ENCODE data around the gene ZNF576. TPM values are rescaled to one million over a fixed set of nuclear protein-coding genes. Genes with fewer than 3 reads are reported as not detected.

Gene ZNF576
- total and polyA plus RNA-seq, 2 of the 13 experiments (the other 11 are each of a cell fraction or from before 2014, with no cell fraction given): 7.2 to 9.6 TPM

GRCh38 chr19:43594710-43595604, 1.4 kb upstream of the ZNF576 start (continued):
- TF ChIP-seq ZNF407 (CRISPR knock-in tag; IDR thresholded peaks at IDR 0.05; ENCODE audit: not compliant biosample characterization) (no peak), ZBTB42 (CRISPR knock-in tag; IDR thresholded peaks at IDR 0.05) (no peak), ZFP62 (CRISPR knock-in tag; IDR thresholded peaks at IDR 0.05) (no peak), CENPBD1 (CRISPR knock-in tag; IDR thresholded peaks at IDR 0.05; ENCODE audit: borderline replicate concordance, low read depth) (no peak), ZNF335 (CRISPR knock-in tag; IDR thresholded peaks at IDR 0.05) (peak; percentile 83), KDM5B (CRISPR knock-in tag; IDR thresholded peaks at IDR 0.05; ENCODE audit: borderline replicate concordance) (no peak), ZNF460 (CRISPR knock-in tag; IDR thresholded peaks at IDR 0.05; ENCODE audit: borderline replicate concordance) (no peak), HES4 (CRISPR knock-in tag; IDR thresholded peaks at IDR 0.05; ENCODE audit: borderline replicate concordance) (no peak), NR2F6 (IDR thresholded peaks at IDR 0.05) (no peak), NR2F6 (CRISPR knock-in tag; IDR thresholded peaks at IDR 0.05) (no peak), KDM4B (CRISPR knock-in tag; IDR thresholded peaks at IDR 0.05) (no peak), ZNF350 (CRISPR knock-in tag; IDR thresholded peaks at IDR 0.05; ENCODE audit: borderline replicate concordance, low read depth) (0 out of 2 replicates have a peak, but pooled peaks have one; percentile 45), MYC (CRISPR knock-in tag; IDR thresholded peaks at IDR 0.05; ENCODE audit: borderline replicate concordance) (peak; percentile 61; the same call in 1 of the 2 replicates), KLF9 (CRISPR knock-in tag; IDR thresholded peaks at IDR 0.05; ENCODE audit: low read depth) (no peak), POLR2G (IDR thresholded peaks at IDR 0.05; ENCODE audit: low read depth, low read length) (no peak), ZFP36L1 (CRISPR knock-in tag; IDR thresholded peaks at IDR 0.05) (no peak), ZNF138 (CRISPR knock-in tag; IDR thresholded peaks at IDR 0.05; ENCODE audit: low read depth) (no peak), ZKSCAN1 (IDR thresholded peaks at IDR 0.05; ENCODE audit: low read length) (no peak), ZSCAN5A (CRISPR knock-in tag; IDR thresholded peaks at IDR 0.05; ENCODE audit: borderline replicate concordance) (no peak)
